ENCODE results near the gene PHF2.

DNA sequence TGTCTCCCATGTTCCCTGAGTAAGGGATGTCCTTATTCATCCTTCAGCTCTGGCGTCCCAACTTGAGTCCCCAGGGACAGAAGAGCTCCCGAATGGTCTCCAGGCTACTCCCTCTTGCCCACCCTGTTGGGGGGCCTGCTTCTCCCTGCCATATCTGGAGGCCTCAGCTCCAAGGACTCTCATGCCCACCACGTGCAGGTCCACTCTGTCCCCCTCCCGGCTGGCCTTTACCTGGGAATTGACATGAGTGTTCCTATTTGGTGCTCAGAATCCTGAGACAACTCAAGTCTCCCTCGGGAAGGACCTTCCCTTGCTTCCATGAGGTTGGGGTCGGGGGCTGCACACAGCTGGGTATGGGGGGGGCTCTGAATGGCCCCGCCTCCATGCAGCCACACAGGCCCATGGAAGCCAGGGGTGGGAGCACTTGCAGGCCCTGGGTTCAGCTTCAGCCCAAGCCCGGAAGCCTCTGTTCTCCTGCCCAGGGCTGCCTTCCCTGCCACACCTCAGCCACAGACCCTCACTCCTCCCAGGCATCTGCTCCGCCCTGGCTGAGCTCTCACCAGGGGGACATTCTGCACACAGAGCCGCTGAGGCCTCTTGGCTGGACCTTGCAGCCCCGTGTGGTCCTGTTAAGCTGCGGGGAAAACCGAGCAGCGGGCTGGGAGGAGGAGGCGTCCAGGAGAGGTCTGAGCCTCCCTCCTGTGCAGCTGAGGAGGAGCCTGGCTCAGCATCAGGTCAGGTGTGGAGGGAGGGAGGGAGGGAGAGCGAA lies 121.9 kb downstream of the PHF2 start:
- TF ChIP-seq CTCF (IDR thresholded peaks at IDR 0.05) = no peak
- TF ChIP-seq POLR2A (IDR thresholded peaks at IDR 0.05) = no peak

All from body of pancreas (tissue), 4 donors.